Fibroblast of mammary gland (primary cell): ENCODE measurements around the gene GATAD2A.

Source experiments
- DNase-seq: peaks from one replicate; pipeline ENCODE4 v3.0.0-alpha.2; 2010; ENCODE audit warnings: low read depth
- H3K4me3 ChIP-seq: 2 replicates; pipeline ENCODE4 v1.5.1; 2011; ENCODE audit warnings: low read depth, mild to moderate bottlenecking, low read length, moderate library complexity; ENCODE audit not compliant: control insufficient read depth
- CTCF ChIP-seq: conservative IDR thresholded peaks from 2 replicates; pipeline ENCODE4 v1.5.1; 2011; ENCODE audit warnings: low read depth, low read length, inconsistent platforms; ENCODE audit not compliant: control insufficient read depth, insufficient read depth

GATAD2A gene

GRCh38 chr19:19500975-19501644, 95.6 kb downstream of the GATAD2A start:
- TF ChIP-seq CTCF: no peak
- no peak overlapping the region for H3K4me3 ChIP-seq
- no peak for DNase-seq

- DNase-seq: no peak
- TF ChIP-seq CTCF: no peak
- no peak overlapping the region for H3K4me3 ChIP-seq
These were observed 96.3 kb downstream of the GATAD2A start for GRCh38 chr19:19501798-19502197.

- TF ChIP-seq CTCF: no peak
- no peak overlapping the region for H3K4me3 ChIP-seq
- DNase-seq: no peak
These were observed 96.8 kb downstream of the GATAD2A start for GRCh38 chr19:19502281-19502680.

- TF ChIP-seq CTCF: no peak
- DNase-seq: no peak
- H3K4me3 ChIP-seq: no peak overlapping the region
These were observed 97.5 kb downstream of the GATAD2A start for GRCh38 chr19:19502808-19503602.

GRCh38 chr19:19504754-19505668, 99.5 kb downstream of the GATAD2A start:
- no peak for DNase-seq
- no peak for TF ChIP-seq CTCF
- no peak overlapping the region for H3K4me3 ChIP-seq

GRCh38 chr19:19505669-19506326, 100.3 kb downstream of the GATAD2A start:
- no peak for TF ChIP-seq CTCF
- H3K4me3 ChIP-seq: no peak overlapping the region
- no peak for DNase-seq
